ENCODE data around the gene MMEL1. TPM values are rescaled to one million over a fixed set of nuclear protein-coding genes. Genes with fewer than 3 reads are reported as not detected.
A peak's percentile ranks its signal among the peaks of the same experiment; 100 is the strongest.

Gene MMEL1
- total RNA-seq, 2 experiments from 2014 or later = not detected

- H2AFZ ChIP-seq (ENCODE audit: low read length) = peak overlapping the region; percentile 86; the same call in 1 of the 2 replicates
- CTCF ChIA-PET (ENCODE audit: unreplicated experiment) = no interaction called here
- H3K79me2 ChIP-seq (ENCODE audit: insufficient read depth, low read depth, low read length) = no peaks in the 10 kb centered on the region
- peak overlapping the region; percentile 76 for H3K4me3 ChIP-seq (ENCODE audit: low read depth, low read length, poor library complexity, severe bottlenecking)
- no TSS peak for BruUV-seq (replicated peaks)
- intact Hi-C loops (cut with micrococcal nuclease; ENCODE audit: unreplicated experiment) = no loop called here
- POLR2A ChIA-PET = no interaction called here
- no peaks in the 10 kb centered on the region for H3K9me2 ChIP-seq (ENCODE audit: insufficient read depth, low read length)
- peaks cover 10% of the 10 kb centered on the region for H3K4me1 ChIP-seq (ENCODE audit: insufficient read depth, low read length, poor library complexity, severe bottlenecking)
- TF ChIP-seq CTCF (conservative IDR thresholded peaks at IDR 0.05; ENCODE audit: low read length) (no peak), EZH2phosphoT487 (IDR thresholded peaks at IDR 0.05; ENCODE audit: borderline replicate concordance, low read depth, low read length) (no peak)
- no peak overlapping the region for H3K27ac ChIP-seq (ENCODE audit: low read depth, low read length, poor library complexity, severe bottlenecking)
- no peaks in the 10 kb centered on the region for H3K36me3 ChIP-seq (ENCODE audit: insufficient read depth, low read length)
- H3K9me3 ChIP-seq (ENCODE audit: low read length) = peaks cover 10% of the 10 kb centered on the region; the same call in 1 of the 2 replicates
- peak overlapping the region; percentile 69 for H3K4me2 ChIP-seq (ENCODE audit: low read length)
- no peak for DNase-seq (ENCODE audit: low spot score)
- H4K20me1 ChIP-seq (ENCODE audit: insufficient read depth, low read length) = no peaks in the 10 kb centered on the region
Measured at GRCh38 chr1:2642131-2642559, 9.3 kb upstream of the MMEL1 start.

GRCh38 chr1:2641381-2642130 is 8.7 kb upstream of the MMEL1 start:
- BruUV-seq (replicated peaks) = no TSS peak
- H3K4me2 ChIP-seq (ENCODE audit: low read length) = peak overlapping the region; percentile 69
- peaks cover 9% of the 10 kb centered on the region; the same call in 1 of the 2 replicates for H3K9me3 ChIP-seq (ENCODE audit: low read length)
- no peak overlapping the region for H2AFZ ChIP-seq (ENCODE audit: low read length)
- no peaks in the 10 kb centered on the region for H3K36me3 ChIP-seq (ENCODE audit: insufficient read depth, low read length)
- DNase-seq (ENCODE audit: low spot score) = no peak
- intact Hi-C loops (cut with micrococcal nuclease; ENCODE audit: unreplicated experiment) = no loop called here
- peaks cover 10% of the 10 kb centered on the region for H3K4me1 ChIP-seq (ENCODE audit: insufficient read depth, low read length, poor library complexity, severe bottlenecking)
- peak overlapping the region; percentile 76 for H3K4me3 ChIP-seq (ENCODE audit: low read depth, low read length, poor library complexity, severe bottlenecking)
- ChIA-PET CTCF (ENCODE audit: unreplicated experiment) (no interaction called here), POLR2A (no interaction called here)
- TF ChIP-seq EZH2phosphoT487 (IDR thresholded peaks at IDR 0.05; ENCODE audit: borderline replicate concordance, low read depth, low read length) (no peak), CTCF (conservative IDR thresholded peaks at IDR 0.05; ENCODE audit: low read length) (no peak)
- no peaks in the 10 kb centered on the region for H4K20me1 ChIP-seq (ENCODE audit: insufficient read depth, low read length)
- no peaks in the 10 kb centered on the region for H3K79me2 ChIP-seq (ENCODE audit: insufficient read depth, low read depth, low read length)
- no peak overlapping the region for H3K27ac ChIP-seq (ENCODE audit: low read depth, low read length, poor library complexity, severe bottlenecking)
- H3K9me2 ChIP-seq (ENCODE audit: insufficient read depth, low read length) = no peaks in the 10 kb centered on the region

GRCh38 chr1:2640626-2641025 is 7.8 kb upstream of the MMEL1 start:
- CTCF ChIA-PET (ENCODE audit: unreplicated experiment) = no interaction called here

More at GRCh38 chr1:2640626-2641025, 7.8 kb upstream of the MMEL1 start:
- Histone ChIP-seq H3K9me3 (ENCODE audit: low read length) (peaks cover 10% of the 10 kb centered on the region; the same call in 1 of the 2 replicates), H2AFZ (ENCODE audit: low read length) (no peak overlapping the region), H4K20me1 (ENCODE audit: insufficient read depth, low read length) (no peaks in the 10 kb centered on the region), H3K4me3 (ENCODE audit: low read depth, low read length, poor library complexity, severe bottlenecking) (no peak overlapping the region), H3K79me2 (ENCODE audit: insufficient read depth, low read depth, low read length) (no peaks in the 10 kb centered on the region), H3K27ac (ENCODE audit: low read depth, low read length, poor library complexity, severe bottlenecking) (no peak overlapping the region), H3K9me2 (ENCODE audit: insufficient read depth, low read length) (no peaks in the 10 kb centered on the region), H3K36me3 (ENCODE audit: insufficient read depth, low read length) (no peaks in the 10 kb centered on the region), H3K4me2 (ENCODE audit: low read length) (no peak overlapping the region), H3K4me1 (ENCODE audit: insufficient read depth, low read length, poor library complexity, severe bottlenecking) (peaks cover 10% of the 10 kb centered on the region)
- intact Hi-C loops (cut with micrococcal nuclease; ENCODE audit: unreplicated experiment) = no loop called here
- no TSS peak for BruUV-seq (replicated peaks)
- no peak for DNase-seq (ENCODE audit: low spot score)
- POLR2A ChIA-PET = no interaction called here
- TF ChIP-seq CTCF (conservative IDR thresholded peaks at IDR 0.05; ENCODE audit: low read length) = no peak
- no peak for TF ChIP-seq EZH2phosphoT487 (IDR thresholded peaks at IDR 0.05; ENCODE audit: borderline replicate concordance, low read depth, low read length)

Measured in OCI-LY7 (cell line).